GM18951 (cell line): Measurements from ENCODE around the gene PSME3.

Experiments
- POLR2A ChIP-seq: IDR thresholded peaks from 4 replicates; pipeline ENCODE4 v1.6.1; 2011; ENCODE audit warnings: mild to moderate bottlenecking; ENCODE audit not compliant: insufficient read length, insufficient read depth; ENCODE audit errors: extremely low read depth
- in situ Hi-C: fragments of 300-500 bp; cut with MboI; formaldehyde crosslinking; loops from one replicate; pipeline ENCODE4 v1.12.0; 2022; ENCODE audit warnings: low sequenced_read_pairs, mixed read lengths, inconsistent platforms; ENCODE audit not compliant: unreplicated experiment

The PSME3 gene

GRCh38 chr17:42798383-42799380 lies 34.5 kb upstream of the PSME3 start, which contains the start of the genes CNTD1 and COA3:
CNTD1 (plus strand) TSS chr17:42798861; CDS start chr17:42799068, 207 bp downstream.
COA3 (minus strand) TSS chr17:42798704; CDS start chr17:42798681, 23 bp downstream.
- in situ Hi-C loops = no loop called here

GRCh38 chr17:42803074-42803883 lies 29.9 kb upstream of the PSME3 start:
- TF ChIP-seq POLR2A = no peak
- in situ Hi-C loops = no loop called here

More at GRCh38 chr17:42798383-42799380, 34.5 kb upstream of the PSME3 start, which contains the start of the genes CNTD1 and COA3:
- peak; percentile 69 for TF ChIP-seq POLR2A

- no peak for TF ChIP-seq POLR2A
- in situ Hi-C loops = no loop called here
Observed at GRCh38 chr17:42804918-42805367, 28.3 kb upstream of the PSME3 start.

GRCh38 chr17:42806249-42806648 lies 26.9 kb upstream of the PSME3 start:
- in situ Hi-C loops = no loop called here
- no peak for TF ChIP-seq POLR2A

GRCh38 chr17:42809250-42809649 lies 23.9 kb upstream of the PSME3 start:
- in situ Hi-C loops = no loop called here
- no peak for TF ChIP-seq POLR2A

- in situ Hi-C loops = no loop called here
- TF ChIP-seq POLR2A = no peak
Observed at GRCh38 chr17:42814633-42815399, 18.4 kb upstream of the PSME3 start.

- no peak for TF ChIP-seq POLR2A
- in situ Hi-C loops = no loop called here
Observed at GRCh38 chr17:42817866-42818265, 15.3 kb upstream of the PSME3 start.

GRCh38 chr17:42818379-42818778 lies 14.8 kb upstream of the PSME3 start:
- TF ChIP-seq POLR2A = no peak
- in situ Hi-C loops = no loop called here

GRCh38 chr17:42819939-42820535 lies 13.2 kb upstream of the PSME3 start:
- no peak for TF ChIP-seq POLR2A
- in situ Hi-C loops = no loop called here

- in situ Hi-C loops = no loop called here
- TF ChIP-seq POLR2A = no peak
Observed at GRCh38 chr17:42821176-42821575, 12.0 kb upstream of the PSME3 start.

- in situ Hi-C loops = no loop called here
- TF ChIP-seq POLR2A = no peak
Observed at GRCh38 chr17:42827472-42827871, 5.7 kb upstream of the PSME3 start.

- TF ChIP-seq POLR2A = no peak
- in situ Hi-C loops = no loop called here
Observed at GRCh38 chr17:42830971-42831370, 2.2 kb upstream of the PSME3 start.

GRCh38 chr17:42832213-42832933 lies 824 bp upstream of the PSME3 start:
- no peak for TF ChIP-seq POLR2A
- in situ Hi-C loops = no loop called here
